H1 (cell line): ENCODE measurements around the gene KRT7. TPM values are rescaled to one million over a fixed set of nuclear protein-coding genes. Genes with fewer than 3 reads are reported as not detected.

Experiments
- EP300 ChIP-seq, 2 experiments: IDR thresholded peaks; 1 replicate in 1 of 2; 2 replicates in 1 of 2; pipeline ENCODE4 v1.6.1; 2011 to 2012; ENCODE audit warnings: low read depth in 2 of 2, low read length in 2 of 2, mild to moderate bottlenecking in 2 of 2, borderline replicate concordance in 1 of 2, inconsistent platforms in 1 of 2, moderate library complexity in 1 of 2
- polyA plus RNA-seq, 7 experiments: library from polyadenylated mRNA; depleted of rRNA in 3 of 7; stranded (reverse) in 5 of 7; unstranded in 2 of 7; fragments of >200 nt in 5 of 7; fragments of 200-250 nt in 2 of 7; gene quantifications; 1 replicate in 5 of 7; 2 replicates in 1 of 7; 4 replicates in 1 of 7; pipeline versions ENCODE4 v1.2.1 to v1.2.3, GENCODE V29; 2011 to 2013; ENCODE audit warnings: missing spikeins in 2 of 7, mixed read lengths in 2 of 7
- total RNA-seq: library from RNA; stranded (reverse); fragmentation: NEBNext Ultra II Directional; extraction: Animal tissue kit (Norgen Biotek cat#: 25700); gene quantifications from 2 replicates; pipeline ENCODE4 v1.2.1, GENCODE V29; 2021
- TF ChIP-seq, protein P1 (sequence below): IDR thresholded peaks from 2 replicates; pipeline ENCODE4 v1.6.1; 2012; ENCODE audit warnings: low read length, inconsistent platforms

KRT7 gene
- total and polyA plus RNA-seq, 2 of the 8 experiments (the other 6 are each of a cell fraction or from before 2014, with no cell fraction given), result 13.2 to 19.0 TPM

DNA sequence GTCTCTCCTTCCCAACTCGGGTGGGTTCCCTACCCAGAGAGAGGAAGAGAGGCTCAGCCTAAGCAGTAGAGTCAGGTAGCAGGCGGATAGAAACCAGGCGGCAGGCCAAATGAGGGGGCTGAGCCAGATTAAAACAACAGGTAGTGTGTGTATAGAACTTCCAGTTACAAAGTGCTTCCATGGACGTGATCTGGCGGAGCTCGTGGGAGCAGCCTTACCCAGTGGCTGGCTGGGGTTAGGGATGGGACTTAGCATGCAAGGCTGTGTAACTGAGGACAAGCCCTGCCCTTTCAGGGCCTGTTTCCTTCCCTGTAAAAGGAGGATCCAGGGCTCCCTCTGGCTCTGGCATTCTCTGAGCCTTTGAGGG is 49.5 kb upstream of the KRT7 start (continued):
- no peak for TF ChIP-seq EP300 (IDR thresholded peaks at IDR 0.05; ENCODE audit: borderline replicate concordance in 1 of 2, low read depth in 2 of 2, low read length in 2 of 2)
- TF ChIP-seq, protein P1, sequence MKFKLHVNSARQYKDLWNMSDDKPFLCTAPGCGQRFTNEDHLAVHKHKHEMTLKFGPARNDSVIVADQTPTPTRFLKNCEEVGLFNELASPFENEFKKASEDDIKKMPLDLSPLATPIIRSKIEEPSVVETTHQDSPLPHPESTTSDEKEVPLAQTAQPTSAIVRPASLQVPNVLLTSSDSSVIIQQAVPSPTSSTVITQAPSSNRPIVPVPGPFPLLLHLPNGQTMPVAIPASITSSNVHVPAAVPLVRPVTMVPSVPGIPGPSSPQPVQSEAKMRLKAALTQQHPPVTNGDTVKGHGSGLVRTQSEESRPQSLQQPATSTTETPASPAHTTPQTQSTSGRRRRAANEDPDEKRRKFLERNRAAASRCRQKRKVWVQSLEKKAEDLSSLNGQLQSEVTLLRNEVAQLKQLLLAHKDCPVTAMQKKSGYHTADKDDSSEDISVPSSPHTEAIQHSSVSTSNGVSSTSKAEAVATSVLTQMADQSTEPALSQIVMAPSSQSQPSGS, result no peak
- TF ChIP-seq, all 59 proteins: peak for 0
